Activated CD4-positive, alpha-beta T cell treated with anti-CD3 and anti-CD28 coated beads for 24 hours (primary cell): ENCODE data around the gene TINCR.
A peak's percentile ranks its signal among the peaks of the same experiment; 100 is the strongest.

Source experiments
- DNase-seq, 2 donors: peaks; one replicate each; pipeline ENCODE4 v3.0.0-alpha.2; 2020; ENCODE audit warnings: low read depth in 2 of 2

TINCR gene

GRCh38 chr19:5588906-5589676 is 21.3 kb upstream of the TINCR start:
- no peak for DNase-seq

GRCh38 chr19:5588441-5588840 is 20.7 kb upstream of the TINCR start:
- DNase-seq: no peak

GRCh38 chr19:5587661-5588060 is 19.9 kb upstream of the TINCR start:
- DNase-seq: no peak

GRCh38 chr19:5587071-5587455 is 19.3 kb upstream of the TINCR start:
- DNase-seq: no peak

GRCh38 chr19:5586300-5587070 is 18.7 kb upstream of the TINCR start:
- no peak for DNase-seq

GRCh38 chr19:5585461-5586299 is 17.9 kb upstream of the TINCR start:
- DNase-seq: peak; percentile 35 to 43

- no peak for DNase-seq
These were observed 12.4 kb upstream of the TINCR start for GRCh38 chr19:5580161-5580571.

GRCh38 chr19:5579697-5580096 is 11.9 kb upstream of the TINCR start:
- no peak for DNase-seq

- DNase-seq: no peak
These were observed 11.5 kb upstream of the TINCR start for GRCh38 chr19:5579286-5579685.

- peak; percentile 62 to 64 for DNase-seq
These were observed 10.5 kb upstream of the TINCR start for GRCh38 chr19:5578097-5578846.

GRCh38 chr19:5575590-5575989 is 7.8 kb upstream of the TINCR start:
- no peak for DNase-seq

GRCh38 chr19:5572556-5573286 is 5.0 kb upstream of the TINCR start:
- DNase-seq: no peak

GRCh38 chr19:5571777-5572176 is 4.0 kb upstream of the TINCR start:
- no peak for DNase-seq

GRCh38 chr19:5567970-5568407 is 236 bp upstream of the TINCR start:
- DNase-seq: no peak

- DNase-seq: no peak
These were observed 2.8 kb downstream of the TINCR start for GRCh38 chr19:5564930-5565329.

GRCh38 chr19:5563935-5564612 is 3.7 kb downstream of the TINCR start:
- DNase-seq: no peak

- DNase-seq: no peak
These were observed 4.7 kb downstream of the TINCR start for GRCh38 chr19:5563008-5563431.

- DNase-seq: no peak
These were observed 5.5 kb downstream of the TINCR start for GRCh38 chr19:5562280-5562679.

- no peak for DNase-seq
These were observed 6.2 kb downstream of the TINCR start for GRCh38 chr19:5561559-5561958.

- DNase-seq: no peak
These were observed 7.6 kb downstream of the TINCR start for GRCh38 chr19:5560156-5560555.
